Upper lobe of left lung (tissue), 6 donors: ENCODE results near the gene B3GALT2. TPM values are rescaled to one million over a fixed set of nuclear protein-coding genes. Genes with fewer than 3 reads are reported as not detected.

Source experiments
- ATAC-seq, 2 donors: fragments of 200-7000 bp; cut with Tn5 transposase; one replicate each; pipeline ENCODE4 v1.9.1; 2022; ENCODE audit warnings: mild to moderate bottlenecking in 2 of 2, moderate library complexity in 2 of 2; ENCODE audit not compliant: low FRiP score in 2 of 2
- DNase-seq, 2 donors: peaks; one replicate each; pipeline ENCODE4 v3.0.0-alpha.2; 2019 to 2020
- H3K27ac ChIP-seq, 4 donors: fragments of 200-600 bp; sonication (generic); one replicate each; pipeline ENCODE4 v1.5.1; 2016 to 2019
- H3K27me3 ChIP-seq, 4 donors: fragments of 200-600 bp; sonication (generic); one replicate each; pipeline ENCODE4 v1.5.1; 2017 to 2019
- H3K36me3 ChIP-seq, 4 donors: fragments of 200-600 bp; sonication (generic); one replicate each; pipeline ENCODE4 v1.5.1; 2016 to 2019
- H3K4me1 ChIP-seq, 4 donors: fragments of 200-600 bp; sonication (generic); one replicate each; pipeline ENCODE4 v1.5.1; 2018 to 2019
- H3K4me3 ChIP-seq, 4 donors: fragments of 200-600 bp; sonication (generic); one replicate each; pipeline ENCODE4 v1.5.1; 2017 to 2019; ENCODE audit warnings: mild to moderate bottlenecking in 2 of 4, moderate library complexity in 1 of 4
- H3K9me3 ChIP-seq, 4 donors: fragments of 200-600 bp; sonication (generic); one replicate each; pipeline ENCODE4 v1.5.1; 2018 to 2019
- CTCF ChIP-seq, 6 experiments: fragments of 450-650 bp in 4 of 6; fragments of 200-600 bp in 2 of 6; sonication (generic) in 2 of 6; IDR thresholded peaks; one replicate each; pipeline ENCODE4 v1.5.1; 2016 to 2019; ENCODE audit warnings: antibody characterized with exemption in 6 of 6
- EP300 ChIP-seq, 4 donors: sonication (generic); formaldehyde crosslinking; IDR thresholded peaks; one replicate each; pipeline ENCODE4 v1.5.1; 2017; ENCODE audit warnings: antibody characterized with exemption in 4 of 4, control low read depth in 2 of 4
- POLR2A ChIP-seq, 4 donors: fragments of 450-650 bp; IDR thresholded peaks; one replicate each; pipeline ENCODE4 v1.5.1; 2016 to 2017; ENCODE audit warnings: antibody characterized with exemption in 4 of 4, mild to moderate bottlenecking in 2 of 4
- POLR2AphosphoS5 ChIP-seq, 2 donors: sonication (generic); formaldehyde crosslinking; IDR thresholded peaks; one replicate each; pipeline ENCODE4 v1.5.1; 2017; ENCODE audit warnings: antibody characterized with exemption in 2 of 2
- WGBS, 2 donors: methylation state at CpG; one replicate each; pipeline ENCODE4 v1.1.5; 2017 to 2018; 5-methylcytosine and 5-hydroxymethylcytosine counted together
- total RNA-seq, 6 donors: library from RNA; depleted of rRNA in 4 of 6; stranded (reverse); fragments of >200 nt in 4 of 6; gene quantifications; one replicate each; pipeline versions ENCODE4 v1.1.0 to v1.2.1, GENCODE V29; 2016 to 2021
- donor health status: DM: no; HTN: no; CAD: no; lungs with moderate emphysema.
- donor health status: DM: no; HTN: yes; CAD: no; lungs with severe emphysema.

Gene B3GALT2
- total RNA-seq, 6 donors from 2014 or later = 0.44 to 3.3 (median 1.5) TPM

- H3K9me3 ChIP-seq = no peaks in the 10 kb centered on the region
- ATAC-seq (no peak), DNase-seq (no peak)
- H3K4me1 ChIP-seq = peaks cover 0 to 3% (median 0%) of the 10 kb centered on the region in 4 donors
- H3K27me3 ChIP-seq = no peaks in the 10 kb centered on the region
- no peak for TF ChIP-seq POLR2A (IDR thresholded peaks at IDR 0.05)
- TF ChIP-seq CTCF (IDR thresholded peaks at IDR 0.05) = no peak
- TF ChIP-seq EP300 (IDR thresholded peaks at IDR 0.05) = no peak
- TF ChIP-seq POLR2AphosphoS5 (IDR thresholded peaks at IDR 0.05) = no peak
- H3K27ac ChIP-seq = peak overlapping the region in 1 of 4 donors; percentile 70
- H3K36me3 ChIP-seq = peaks cover 0 to 18% (median 0%) of the 10 kb centered on the region in 4 donors
- no peak overlapping the region for H3K4me3 ChIP-seq
These were observed 35.2 kb upstream of the B3GALT2 start for GRCh38 chr1:193221651-193222050.

GRCh38 chr1:193219391-193219790 is 33.0 kb upstream of the B3GALT2 start:
- Histone ChIP-seq H3K27ac (no peak overlapping the region), H3K36me3 (peaks cover 0 to 27% (median 0%) of the 10 kb centered on the region in 4 donors), H3K4me1 (peaks cover 0 to 3% (median 0%) of the 10 kb centered on the region in 4 donors), H3K4me3 (no peak overlapping the region), H3K27me3 (no peaks in the 10 kb centered on the region), H3K9me3 (no peaks in the 10 kb centered on the region)
- 95 to 100% methylated on average over 4 of the region's 4 CpGs for WGBS, 2 donors
- DNase-seq (no peak), ATAC-seq (no peak)
- no peak for TF ChIP-seq POLR2A (IDR thresholded peaks at IDR 0.05)
- no peak for TF ChIP-seq CTCF (IDR thresholded peaks at IDR 0.05)
- no peak for TF ChIP-seq EP300 (IDR thresholded peaks at IDR 0.05)
- TF ChIP-seq POLR2AphosphoS5 (IDR thresholded peaks at IDR 0.05) = no peak

- TF ChIP-seq EP300 (IDR thresholded peaks at IDR 0.05) = no peak
- TF ChIP-seq CTCF (IDR thresholded peaks at IDR 0.05) = no peak
- peak in 1 of 2 donors; percentile 24 for TF ChIP-seq POLR2AphosphoS5 (IDR thresholded peaks at IDR 0.05)
- TF ChIP-seq POLR2A (IDR thresholded peaks at IDR 0.05) = no peak
- 47 to 75% methylated on average over 2 to 8 of the region's 8 CpGs for WGBS, 2 donors
- Histone ChIP-seq H3K27me3 (no peaks in the 10 kb centered on the region), H3K4me3 (peak overlapping the region in 1 of 4 donors; percentile 15), H3K4me1 (peaks cover 0 to 3% (median 0%) of the 10 kb centered on the region in 4 donors), H3K27ac (peak overlapping the region in 2 of 4 donors; percentile 7 to 71), H3K36me3 (peaks cover 0 to 36% (median 0%) of the 10 kb centered on the region in 4 donors), H3K9me3 (no peaks in the 10 kb centered on the region)
- DNase-seq = peak in 1 of 2 donors; percentile 22
- ATAC-seq = peak in 1 of 2 donors; percentile 51
These were observed 30.5 kb upstream of the B3GALT2 start for GRCh38 chr1:193216920-193217319.

GRCh38 chr1:193213998-193214397 is 27.6 kb upstream of the B3GALT2 start:
- ATAC-seq = no peak
- WGBS, 2 donors = 93 to 94% methylated on average over 4 of the region's 4 CpGs
- no peak for TF ChIP-seq POLR2A (IDR thresholded peaks at IDR 0.05)
- TF ChIP-seq EP300 (IDR thresholded peaks at IDR 0.05) = no peak
- TF ChIP-seq CTCF (IDR thresholded peaks at IDR 0.05) = no peak
- no peak for TF ChIP-seq POLR2AphosphoS5 (IDR thresholded peaks at IDR 0.05)

GRCh38 chr1:193212637-193213036 is 26.2 kb upstream of the B3GALT2 start:
- H3K4me3 ChIP-seq = no peak overlapping the region
- H3K36me3 ChIP-seq = peaks cover 0 to 31% (median 0%) of the 10 kb centered on the region in 4 donors
- no peaks in the 10 kb centered on the region for H3K27me3 ChIP-seq
- no peak for TF ChIP-seq POLR2A (IDR thresholded peaks at IDR 0.05)
- TF ChIP-seq CTCF (IDR thresholded peaks at IDR 0.05) = no peak
- no peak for TF ChIP-seq EP300 (IDR thresholded peaks at IDR 0.05)
- no peak for TF ChIP-seq POLR2AphosphoS5 (IDR thresholded peaks at IDR 0.05)
- no peaks in the 10 kb centered on the region for H3K4me1 ChIP-seq
- ATAC-seq = no peak
- H3K27ac ChIP-seq = no peak overlapping the region
- H3K9me3 ChIP-seq = peaks cover 0 to under 1% (median 0%) of the 10 kb centered on the region in 4 donors
- 96 to 98% methylated on average over 2 of the region's 2 CpGs for WGBS, 2 donors
- no peak for DNase-seq

More at GRCh38 chr1:193213998-193214397, 27.6 kb upstream of the B3GALT2 start:
- Histone ChIP-seq H3K36me3 (peaks cover 0 to 37% (median 0%) of the 10 kb centered on the region in 4 donors), H3K27me3 (no peaks in the 10 kb centered on the region), H3K9me3 (no peaks in the 10 kb centered on the region), H3K4me1 (no peaks in the 10 kb centered on the region), H3K27ac (no peak overlapping the region), H3K4me3 (no peak overlapping the region)
- DNase-seq = no peak
